HG03378 (cell line): ENCODE results near the gene GSTP1.
A peak's percentile ranks its signal among the peaks of the same experiment; 100 is the strongest.
"Not testable (repeated sequence)": the region's sequence is repeated elsewhere in the genome, so short reads cannot be mapped to it uniquely, and the experiment has no call there.

Experiments
- ATAC-seq: cut with Tn5 transposase; IDR thresholded peaks from one replicate; pipeline ENCODE4 v1.9.1; 2021; ENCODE audit warnings: mild to moderate bottlenecking, moderate library complexity; ENCODE audit not compliant: unreplicated experiment

Gene GSTP1

GRCh38 chr11:67594480-67594879, 10.9 kb downstream of the GSTP1 start:
- no peak for ATAC-seq

DNA sequence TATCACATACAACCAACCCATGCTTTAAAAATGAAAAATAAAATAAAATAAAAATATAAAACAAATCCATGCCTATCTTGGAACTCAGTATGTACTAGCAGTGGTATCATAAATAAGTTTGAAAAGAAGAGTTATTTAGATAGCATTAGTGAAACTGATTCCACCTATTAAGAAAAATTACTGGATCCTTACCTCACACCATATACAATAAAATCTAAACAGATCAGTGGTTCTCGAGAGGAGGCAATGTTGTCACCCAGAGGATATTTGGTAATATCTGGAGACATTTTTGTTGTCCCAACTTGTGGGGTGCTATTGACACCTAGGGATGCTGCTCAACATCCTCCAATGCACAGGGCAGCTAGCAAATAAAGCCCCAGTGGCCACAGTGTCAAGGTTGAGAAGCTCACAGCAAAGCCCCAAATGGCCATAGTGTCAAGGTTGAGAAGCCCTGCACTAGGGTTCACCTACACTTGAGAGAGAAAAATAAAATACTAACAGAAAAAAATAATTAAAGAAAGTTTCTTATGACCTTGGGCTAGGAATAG, 13.2 kb downstream of the GSTP1 start:
- ATAC-seq: no peak

GRCh38 chr11:67597458-67597857, 13.8 kb downstream of the GSTP1 start:
- not testable (repeated sequence) for ATAC-seq

GRCh38 chr11:67597963-67598362, 14.4 kb downstream of the GSTP1 start:
- not testable (repeated sequence) for ATAC-seq

DNA sequence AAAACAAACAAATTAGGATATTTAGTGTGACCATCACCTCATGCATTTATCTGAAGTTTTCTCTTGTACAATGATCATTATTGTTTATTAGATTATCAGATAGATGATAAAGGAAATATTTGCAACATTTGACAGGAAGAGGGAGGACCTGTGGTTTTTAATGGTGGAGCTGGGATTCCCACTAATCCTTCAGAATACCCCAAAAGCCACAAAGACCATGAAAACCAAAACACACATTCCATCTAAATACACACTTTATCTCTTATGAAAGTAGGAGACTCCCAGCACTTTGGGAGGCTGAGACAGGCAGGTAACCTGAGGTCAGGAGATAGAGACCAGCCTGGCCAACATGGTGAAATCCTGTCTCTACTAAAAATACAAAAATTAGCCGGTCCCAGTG, 15.5 kb downstream of the GSTP1 start:
- ATAC-seq: no peak

GRCh38 chr11:67600324-67601029, 16.9 kb downstream of the GSTP1 start:
- ATAC-seq: peak; percentile 61

GRCh38 chr11:67601098-67601497, 17.5 kb downstream of the GSTP1 start:
- ATAC-seq: no peak

GRCh38 chr11:67604119-67604518, 20.5 kb downstream of the GSTP1 start:
- ATAC-seq: not testable (repeated sequence)

GRCh38 chr11:67604815-67605214, 21.2 kb downstream of the GSTP1 start:
- no peak for ATAC-seq

DNA sequence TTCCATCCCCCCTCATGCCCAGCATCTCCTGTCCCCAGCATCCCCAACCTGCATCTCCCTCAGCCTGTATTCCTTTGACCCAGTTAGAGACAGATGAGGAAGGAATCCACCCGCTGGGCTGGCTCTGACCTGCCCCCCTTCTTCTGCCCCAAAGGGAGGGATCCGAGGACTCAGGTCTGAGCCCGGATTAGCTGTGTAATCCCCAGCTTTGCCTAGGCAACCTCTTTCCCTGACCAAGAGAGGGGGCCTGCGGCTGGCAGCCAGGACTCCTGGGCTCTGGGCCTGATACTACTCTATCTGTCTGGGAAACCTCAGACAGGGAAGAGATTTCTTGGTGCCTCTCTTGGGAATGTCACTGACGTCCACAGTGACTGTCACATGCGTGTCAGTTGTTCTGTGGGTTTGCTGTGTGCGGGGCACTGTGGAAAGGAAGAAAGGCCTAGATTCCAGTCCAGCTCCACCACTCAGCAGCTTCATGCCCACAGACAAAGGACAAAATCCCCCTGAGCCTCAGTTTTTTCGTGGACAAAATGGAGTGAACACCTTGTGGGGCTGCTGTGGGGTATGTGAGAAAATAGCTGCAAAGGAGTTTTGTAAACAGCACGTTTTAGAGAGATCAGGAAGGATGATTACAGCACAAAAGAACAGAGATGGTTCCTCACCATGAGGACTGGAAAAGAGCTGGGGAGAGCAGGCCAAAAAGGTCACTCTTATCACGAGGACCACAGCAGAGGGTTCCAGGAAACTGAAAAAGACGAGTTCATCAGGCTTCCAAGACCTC, 21.8 kb downstream of the GSTP1 start:
- ATAC-seq: no peak

DNA sequence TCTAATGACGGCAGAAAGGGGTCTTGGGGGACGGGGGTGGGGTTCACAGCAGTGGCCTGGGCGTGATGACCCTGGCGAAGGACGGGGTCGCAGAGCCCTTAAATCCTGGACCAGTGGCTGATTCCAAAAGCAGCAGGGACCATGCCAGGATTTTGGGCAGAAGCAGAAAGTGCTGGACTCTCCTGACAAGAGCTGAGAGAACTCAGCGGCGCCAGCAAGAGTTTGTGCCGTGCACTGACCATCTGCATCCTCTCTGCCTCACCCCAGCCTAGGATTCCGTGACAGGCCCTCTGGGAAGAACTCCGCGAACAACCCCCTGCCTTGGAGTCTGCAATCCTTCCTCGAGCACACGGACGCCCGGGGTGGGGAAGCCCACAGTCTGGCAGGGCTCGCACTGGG, 22.5 kb downstream of the GSTP1 start:
- no peak for ATAC-seq

GRCh38 chr11:67606492-67607295, 23.1 kb downstream of the GSTP1 start, which contains the start of gene NDUFV1:
Gene NDUFV1 (plus strand): TSS chr11:67606936. CDS start chr11:67607005, 69 bp downstream.
- ATAC-seq: peak; percentile 68

GRCh38 chr11:67607507-67607906, 23.9 kb downstream of the GSTP1 start:
- ATAC-seq: no peak

- no peak for ATAC-seq
Observed at GRCh38 chr11:67608486-67608885, 24.9 kb downstream of the GSTP1 start.

GRCh38 chr11:67609316-67609715, 25.7 kb downstream of the GSTP1 start:
- no peak for ATAC-seq

DNA sequence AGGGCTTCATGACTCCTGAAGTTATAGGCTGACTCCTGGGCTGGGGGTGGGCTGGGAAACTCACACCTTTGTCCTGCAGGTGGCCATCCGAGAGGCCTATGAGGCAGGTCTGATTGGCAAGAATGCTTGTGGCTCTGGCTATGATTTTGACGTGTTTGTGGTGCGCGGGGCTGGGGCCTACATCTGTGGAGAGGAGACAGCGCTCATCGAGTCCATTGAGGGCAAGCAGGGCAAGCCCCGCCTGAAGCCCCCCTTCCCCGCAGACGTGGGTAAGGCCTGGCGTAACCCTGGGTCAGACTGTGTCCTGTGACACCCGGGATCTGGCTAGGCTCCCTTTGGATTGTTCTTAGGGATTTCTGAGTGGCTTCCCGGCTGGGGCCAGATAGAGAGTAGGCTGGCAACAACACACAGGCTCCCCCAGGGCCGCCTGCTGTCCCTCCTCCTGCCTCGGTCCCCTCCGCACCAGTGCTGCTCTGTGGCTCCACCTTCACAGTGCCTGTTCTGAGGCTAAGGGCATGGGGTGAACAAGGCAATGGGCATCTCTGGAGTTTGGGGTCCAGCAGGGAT, 26.8 kb downstream of the GSTP1 start:
- no peak for ATAC-seq

- ATAC-seq: no peak
Observed at GRCh38 chr11:67611165-67611564, 27.6 kb downstream of the GSTP1 start.

- no peak for ATAC-seq
Observed at GRCh38 chr11:67611704-67612587, 28.3 kb downstream of the GSTP1 start.

DNA sequence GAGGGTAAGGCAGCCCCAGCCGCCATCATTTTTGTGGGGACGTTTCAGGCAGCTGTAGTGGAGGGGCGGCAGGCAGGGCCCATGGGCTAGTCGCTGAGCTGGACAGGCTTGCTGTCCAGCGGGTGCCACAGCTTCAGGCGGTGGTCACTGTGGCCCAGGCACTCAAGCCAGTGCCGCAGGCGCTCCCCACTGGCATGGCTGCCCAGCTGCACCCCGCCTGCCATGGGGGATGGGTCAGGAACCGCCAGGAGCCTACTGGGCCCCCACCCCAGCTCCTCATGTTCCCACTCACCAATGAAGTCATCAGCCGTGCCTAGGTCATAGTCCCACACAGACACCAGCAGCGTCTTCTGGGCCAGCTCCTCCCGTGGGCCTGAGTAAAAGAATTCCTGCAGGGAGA, 29.1 kb downstream of the GSTP1 start:
- no peak for ATAC-seq
